Testis (tissue), 2 donors: ENCODE results near the gene IMMP2L.

ENCODE experiments used
- POLR2A ChIP-seq: fragments of 450-650 bp; IDR thresholded peaks from one replicate; pipeline ENCODE4 v1.6.1; 2017; ENCODE audit warnings: antibody characterized with exemption, mild to moderate bottlenecking, moderate library complexity
- TF ChIP-seq, protein P1 (sequence below), 3 experiments: fragments of 450-650 bp in 2 of 3; fragments of 200-600 bp in 1 of 3; sonication (generic) in 1 of 3; IDR thresholded peaks; one replicate each; pipeline ENCODE4 v1.5.1; 2016 to 2019; ENCODE audit warnings: antibody characterized with exemption in 3 of 3, mild to moderate bottlenecking in 2 of 3, moderate library complexity in 1 of 3

DNA sequence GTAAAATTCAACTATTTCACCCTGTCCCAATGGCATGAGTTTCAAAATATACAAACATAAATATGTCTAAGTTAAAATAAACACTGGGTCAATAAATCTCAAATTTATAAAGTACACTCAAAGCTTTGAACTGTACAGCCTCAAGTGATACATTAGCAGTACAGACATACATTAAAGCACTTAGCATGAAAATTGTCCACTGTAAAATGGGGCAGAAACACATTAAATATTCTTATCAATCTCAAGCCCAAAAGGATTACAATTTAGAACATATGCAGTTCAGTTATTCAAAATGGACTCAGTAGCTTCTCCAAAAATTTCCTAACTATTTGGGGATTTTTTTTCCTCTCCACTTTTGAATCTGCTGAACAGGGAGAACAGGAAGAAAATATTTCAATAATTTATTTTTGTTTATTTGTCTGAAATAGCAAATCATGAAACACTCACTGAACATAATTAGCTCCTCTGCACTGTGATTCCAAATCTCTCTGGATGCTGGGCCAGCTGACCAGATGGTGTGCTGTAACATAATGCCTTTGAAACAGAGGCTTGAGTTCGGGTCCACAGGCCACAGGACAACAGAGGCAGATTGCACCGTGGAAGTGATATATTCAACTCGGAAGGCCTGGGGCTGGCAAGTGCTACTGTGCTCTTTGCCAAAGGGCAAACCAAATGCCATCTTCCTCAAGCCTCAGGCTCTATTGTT, 720.3 kb downstream of the IMMP2L start:
- TF ChIP-seq, protein P1, sequence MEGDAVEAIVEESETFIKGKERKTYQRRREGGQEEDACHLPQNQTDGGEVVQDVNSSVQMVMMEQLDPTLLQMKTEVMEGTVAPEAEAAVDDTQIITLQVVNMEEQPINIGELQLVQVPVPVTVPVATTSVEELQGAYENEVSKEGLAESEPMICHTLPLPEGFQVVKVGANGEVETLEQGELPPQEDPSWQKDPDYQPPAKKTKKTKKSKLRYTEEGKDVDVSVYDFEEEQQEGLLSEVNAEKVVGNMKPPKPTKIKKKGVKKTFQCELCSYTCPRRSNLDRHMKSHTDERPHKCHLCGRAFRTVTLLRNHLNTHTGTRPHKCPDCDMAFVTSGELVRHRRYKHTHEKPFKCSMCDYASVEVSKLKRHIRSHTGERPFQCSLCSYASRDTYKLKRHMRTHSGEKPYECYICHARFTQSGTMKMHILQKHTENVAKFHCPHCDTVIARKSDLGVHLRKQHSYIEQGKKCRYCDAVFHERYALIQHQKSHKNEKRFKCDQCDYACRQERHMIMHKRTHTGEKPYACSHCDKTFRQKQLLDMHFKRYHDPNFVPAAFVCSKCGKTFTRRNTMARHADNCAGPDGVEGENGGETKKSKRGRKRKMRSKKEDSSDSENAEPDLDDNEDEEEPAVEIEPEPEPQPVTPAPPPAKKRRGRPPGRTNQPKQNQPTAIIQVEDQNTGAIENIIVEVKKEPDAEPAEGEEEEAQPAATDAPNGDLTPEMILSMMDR (IDR thresholded peaks at IDR 0.05): no peak
- TF ChIP-seq POLR2A: no peak
